HG03064 (cell line): ENCODE results near the gene XRCC5.

ENCODE experiments used
- ATAC-seq: cut with Tn5 transposase; IDR thresholded peaks from one replicate; pipeline ENCODE4 v1.9.1; 2021; ENCODE audit warnings: low read depth; ENCODE audit not compliant: unreplicated experiment

The XRCC5 gene

GRCh38 chr2:216149741-216150140 lies 40.6 kb downstream of the XRCC5 start:
- no peak for ATAC-seq

- ATAC-seq = no peak
These were observed 42.3 kb downstream of the XRCC5 start for GRCh38 chr2:216151313-216152025.

DNA sequence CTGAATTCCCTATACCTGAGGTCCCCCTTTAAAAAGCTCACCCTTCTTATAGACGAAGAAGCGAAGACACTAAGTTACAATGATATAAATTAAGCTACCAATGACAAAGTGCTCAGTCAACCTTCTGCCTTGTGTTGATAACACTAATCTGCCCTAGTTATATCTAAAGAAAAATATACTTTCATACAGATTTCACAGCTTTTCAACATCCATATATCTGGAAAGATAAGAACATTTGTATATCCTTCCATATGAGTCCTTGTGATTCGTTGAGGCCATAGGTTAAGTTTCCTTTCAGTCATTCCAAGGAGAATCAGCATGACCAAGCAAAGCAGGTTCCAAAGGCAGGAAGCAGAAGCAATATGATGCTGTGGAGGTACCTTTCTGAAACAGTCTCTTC lies 46.8 kb downstream of the XRCC5 start:
- ATAC-seq = no peak

DNA sequence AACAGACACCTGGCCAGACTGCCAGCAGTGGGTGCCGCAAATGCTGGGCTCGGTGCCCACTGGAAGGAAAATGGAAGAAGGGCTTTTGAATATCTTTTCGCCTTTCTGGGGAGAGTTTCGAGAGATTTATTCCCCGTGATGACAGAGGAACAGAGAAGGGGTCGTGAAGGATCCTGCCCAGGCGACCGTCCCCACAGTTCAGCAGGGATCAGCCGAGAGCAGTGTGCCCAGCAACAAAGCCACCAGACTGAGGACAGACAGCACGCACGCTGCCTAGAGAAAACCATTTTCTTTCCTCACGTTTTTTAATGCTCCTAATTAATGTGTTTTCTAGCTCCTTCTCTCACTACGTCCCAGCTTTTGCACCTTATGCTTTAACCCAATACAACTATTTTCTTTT lies 47.7 kb downstream of the XRCC5 start:
- ATAC-seq = no peak

- ATAC-seq = no peak
These were observed 50.0 kb downstream of the XRCC5 start for GRCh38 chr2:216159144-216159543.

DNA sequence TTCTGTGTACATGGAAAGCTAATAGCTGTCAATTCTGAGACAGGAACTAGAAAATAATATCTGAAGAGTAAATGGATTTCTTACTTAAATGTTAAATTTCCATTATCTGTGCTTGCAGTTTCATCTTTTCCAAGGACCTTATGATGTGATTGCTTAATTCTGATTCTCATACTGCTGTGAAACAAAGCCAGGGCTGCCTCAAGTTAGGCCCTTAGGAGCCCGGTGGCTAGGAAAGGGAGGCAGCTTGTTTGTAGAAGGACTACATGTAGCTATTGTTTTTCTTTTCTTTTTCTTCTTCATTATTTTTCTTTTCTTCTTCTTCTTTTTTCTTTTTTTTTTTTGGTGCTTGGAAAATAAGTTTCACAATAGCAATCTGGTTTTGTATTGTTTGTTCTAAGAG lies 50.5 kb downstream of the XRCC5 start:
- ATAC-seq = no peak

GRCh38 chr2:216160786-216161185 lies 51.6 kb downstream of the XRCC5 start:
- ATAC-seq = no peak

DNA sequence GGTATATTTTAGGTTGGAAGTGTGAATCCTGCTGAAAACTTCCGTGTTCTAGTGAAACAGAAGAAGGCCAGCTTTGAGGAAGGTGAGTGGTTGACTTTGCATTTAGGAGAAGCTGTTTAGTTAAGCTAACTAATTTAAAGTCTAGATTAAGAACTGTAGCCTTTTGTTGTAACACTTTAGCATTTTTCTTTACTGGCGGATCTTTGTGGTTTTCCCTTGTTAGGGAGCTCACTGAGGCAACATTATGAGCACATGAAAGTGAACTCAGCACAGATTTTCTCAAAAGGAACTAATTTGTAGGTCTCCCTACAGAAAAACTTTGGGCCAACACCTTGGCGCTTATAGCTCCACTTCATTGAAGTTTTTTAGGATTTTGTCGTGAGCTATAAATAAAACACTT lies 52.8 kb downstream of the XRCC5 start:
- ATAC-seq = no peak

DNA sequence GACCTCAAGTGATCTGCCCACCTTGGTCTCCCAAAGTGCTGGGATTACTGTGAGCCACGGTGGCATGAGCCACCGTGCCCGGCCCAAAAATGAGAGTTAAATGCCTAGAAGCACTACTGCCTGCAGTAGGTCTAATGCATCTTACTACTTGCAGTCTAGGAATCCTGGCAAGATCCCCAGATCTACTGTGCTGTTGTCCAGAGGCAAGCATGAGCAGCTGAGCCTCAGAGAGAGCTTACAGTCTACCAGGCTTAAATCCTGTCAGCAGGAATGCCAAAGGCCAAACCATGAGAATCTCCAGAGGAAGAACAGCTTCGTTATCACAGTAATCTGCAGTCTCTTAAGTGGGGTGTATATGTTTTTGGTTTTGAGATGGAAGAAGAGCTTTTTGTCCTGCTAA lies 54.4 kb downstream of the XRCC5 start:
- ATAC-seq = no peak

GRCh38 chr2:216164087-216164486 lies 54.9 kb downstream of the XRCC5 start:
- ATAC-seq = no peak

GRCh38 chr2:216164576-216164975 lies 55.4 kb downstream of the XRCC5 start:
- ATAC-seq = no peak

GRCh38 chr2:216165711-216166110 lies 56.6 kb downstream of the XRCC5 start:
- no peak for ATAC-seq

- no peak for ATAC-seq
These were observed 59.9 kb downstream of the XRCC5 start for GRCh38 chr2:216169087-216169486.

DNA sequence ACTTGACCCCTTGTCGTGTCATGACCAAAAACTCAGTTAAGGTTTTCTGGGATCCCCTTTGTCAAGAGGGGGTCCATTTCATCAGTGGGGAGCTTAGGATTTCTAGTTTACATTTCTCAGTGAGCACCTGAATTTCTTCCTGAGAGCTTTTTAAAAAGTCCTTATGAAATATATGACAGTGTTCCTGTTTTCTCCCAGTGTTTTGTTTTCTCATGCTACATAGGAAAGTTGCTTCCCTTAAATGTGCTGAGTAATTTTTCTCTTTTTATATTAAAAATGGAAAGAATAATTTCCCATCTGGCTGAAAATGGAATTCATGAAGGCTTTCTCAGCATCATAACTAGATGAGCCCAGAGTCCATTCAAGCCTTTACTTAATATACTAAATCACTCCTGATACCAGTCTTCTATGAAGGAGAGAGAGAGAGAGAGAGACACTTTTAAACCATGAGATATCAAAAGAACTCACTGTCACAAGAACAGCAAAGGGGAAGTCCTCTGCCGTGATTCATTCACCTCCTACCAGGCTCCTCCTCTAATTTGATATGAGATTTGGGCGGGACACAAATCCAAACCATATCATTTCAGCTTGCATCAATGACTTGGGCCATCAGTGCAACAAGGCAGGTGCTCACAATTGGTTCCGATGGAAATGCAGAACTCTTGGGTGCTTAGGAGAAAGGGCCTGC lies 61.1 kb downstream of the XRCC5 start:
- ATAC-seq = no peak

DNA sequence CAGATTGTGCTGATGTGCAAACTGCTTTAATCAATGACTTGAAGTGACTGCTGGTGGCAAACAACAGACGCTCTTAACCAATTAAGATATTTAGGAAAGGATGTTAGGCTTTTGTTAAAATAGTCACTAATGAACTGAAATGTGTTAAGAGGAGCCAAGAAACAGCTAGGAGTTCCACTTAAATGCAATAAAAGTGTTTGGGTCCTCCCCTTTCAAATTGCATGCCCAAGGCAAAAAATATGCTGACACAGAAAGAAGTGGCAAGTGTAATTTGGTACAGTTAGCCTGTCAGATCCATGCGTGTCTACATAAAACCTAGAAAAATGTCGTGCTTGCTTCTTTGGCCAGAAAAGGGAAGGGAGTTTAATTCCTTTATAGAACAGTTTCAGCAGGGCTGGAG lies 61.9 kb downstream of the XRCC5 start:
- ATAC-seq = no peak

GRCh38 chr2:216172493-216172892 lies 63.3 kb downstream of the XRCC5 start:
- no peak for ATAC-seq

- ATAC-seq = no peak
These were observed 69.9 kb downstream of the XRCC5 start for GRCh38 chr2:216179015-216179414.

DNA sequence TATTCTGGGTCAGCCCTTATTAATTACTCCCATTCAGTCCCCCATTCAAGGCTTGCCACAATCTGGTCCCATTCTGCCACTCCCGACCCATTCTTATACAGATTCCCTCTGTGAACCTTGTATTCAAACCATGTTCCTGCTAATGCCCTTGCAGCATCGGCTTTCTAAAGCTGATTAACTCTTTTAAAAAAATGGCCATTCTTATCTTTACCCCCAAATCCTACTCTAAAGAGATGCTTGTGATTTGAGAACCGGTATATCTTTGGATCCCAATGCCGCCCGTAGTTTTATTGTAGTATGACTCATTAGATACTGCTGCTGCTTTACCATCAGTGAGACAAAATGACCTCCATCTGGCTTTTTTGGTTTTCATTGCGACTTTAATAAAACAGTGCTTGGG lies 72.2 kb downstream of the XRCC5 start:
- ATAC-seq = no peak

DNA sequence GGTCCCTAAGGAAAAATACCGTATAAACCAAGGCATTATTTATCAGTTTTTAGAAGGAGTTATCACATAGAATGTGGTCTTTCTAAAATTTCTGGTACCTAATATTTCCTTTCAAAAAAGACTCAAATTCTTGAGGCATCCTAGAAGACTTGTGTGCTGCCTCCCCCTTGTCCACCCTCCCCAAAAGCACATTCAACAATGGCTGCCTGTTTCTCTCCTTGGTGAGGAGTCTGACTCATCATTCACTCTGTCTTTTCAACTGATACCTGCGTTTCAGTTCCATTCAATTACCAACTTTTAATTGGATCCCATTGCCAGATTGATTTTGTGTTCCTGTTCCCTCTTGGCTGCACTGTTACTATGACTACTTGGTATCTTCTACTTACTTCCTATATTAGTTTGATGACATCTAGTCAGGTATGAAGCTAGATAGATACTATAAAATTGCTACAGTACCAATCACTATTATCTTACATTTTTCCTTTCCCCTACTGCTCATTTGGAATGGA lies 72.9 kb downstream of the XRCC5 start:
- ATAC-seq = no peak

GRCh38 chr2:216183462-216183861 lies 74.3 kb downstream of the XRCC5 start:
- ATAC-seq = no peak

DNA sequence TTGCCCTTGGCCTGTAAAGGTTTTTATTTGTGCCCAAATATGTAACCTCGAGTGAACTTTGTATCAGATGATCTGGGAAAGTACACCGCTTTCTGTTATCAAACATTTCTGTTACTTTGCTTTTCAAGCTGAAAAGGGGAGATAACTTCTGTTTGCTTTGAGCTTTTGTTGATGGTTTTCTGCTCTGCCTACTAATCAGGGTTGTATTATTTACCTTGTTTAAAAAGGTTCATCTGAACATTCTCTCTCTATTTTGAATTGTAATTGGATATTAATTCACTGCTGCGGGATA lies 79.4 kb downstream of the XRCC5 start:
- ATAC-seq = no peak

GRCh38 chr2:216188956-216189355 lies 79.8 kb downstream of the XRCC5 start:
- no peak for ATAC-seq
